ENCODE results near the gene LBHD2. TPM values are rescaled to one million over a fixed set of nuclear protein-coding genes. Genes with fewer than 3 reads are reported as not detected.
A peak's percentile ranks its signal among the peaks of the same experiment; 100 is the strongest.

Gene LBHD2
- total RNA-seq, 1 experiment from 2014 or later = not detected

DNA sequence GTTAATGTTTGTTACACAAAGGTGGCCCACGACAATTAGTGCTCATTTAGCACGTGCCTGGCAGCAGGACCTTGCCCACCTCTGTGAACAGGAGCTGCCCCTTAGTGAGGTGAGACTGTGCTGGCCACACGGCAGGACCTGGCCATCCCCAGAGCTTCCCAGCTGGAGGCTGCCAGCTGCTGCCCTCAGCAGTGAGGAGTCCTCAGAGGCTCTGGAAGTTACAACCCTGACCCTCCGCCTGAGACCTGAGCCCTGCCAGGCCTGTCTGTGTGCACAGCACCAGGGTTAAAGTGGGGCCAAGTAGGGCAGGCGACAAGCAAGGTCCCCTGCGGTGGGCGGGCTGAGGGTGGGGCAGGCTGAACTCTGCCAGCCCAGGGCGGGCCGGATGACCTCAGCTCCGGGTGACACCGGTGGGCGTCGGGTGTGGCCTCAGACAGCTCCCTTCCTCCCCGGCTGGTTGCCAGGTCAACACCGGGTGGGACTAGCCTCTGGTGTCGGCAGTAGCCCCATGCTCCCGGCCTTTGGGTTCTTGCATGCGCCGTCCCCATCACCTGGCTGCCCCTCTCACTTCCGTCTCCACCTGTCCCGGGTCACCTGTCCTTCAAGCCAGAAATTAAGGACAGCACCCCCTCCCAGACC lies 9.2 kb upstream of the LBHD2 start:
- Histone ChIP-seq H3K9ac (ENCODE audit: low read length) (peak overlapping the region; percentile 58), H3K4me2 (ENCODE audit: low read length) (peak overlapping the region; percentile 94), H2AFZ (ENCODE audit: low read depth, low read length, poor library complexity, severe bottlenecking) (no peak overlapping the region), H3K27ac (ENCODE audit: low read depth, low read length) (peak overlapping the region; percentile 62; the same call in 1 of the 2 replicates), H3K4me3 (replicated peaks in 1 of 2; ENCODE audit: low read depth in 1 of 2, low read length in 2 of 2) (peak overlapping the region; percentile 53 to 64), H3K4me1 (ENCODE audit: control insufficient read depth in 1 of 2, insufficient read depth in 2 of 2, low read length in 2 of 2) (peaks cover 36 to 65% of the 10 kb centered on the region in 2 experiments), H3K9me3 (ENCODE audit: control insufficient read depth in 1 of 2, insufficient read depth in 1 of 2, low read depth in 1 of 2, low read length in 2 of 2) (no peaks in the 10 kb centered on the region), H4K20me1 (ENCODE audit: insufficient read depth) (no peaks in the 10 kb centered on the region), H3K36me3 (ENCODE audit: control insufficient read depth in 1 of 2, insufficient read depth in 2 of 2, low read length in 2 of 2) (no peaks in the 10 kb centered on the region), H3K9me2 (ENCODE audit: insufficient read depth) (no peaks in the 10 kb centered on the region), H3K27me3 (ENCODE audit: insufficient read depth, low read length) (no peaks in the 10 kb centered on the region), H3K79me2 (ENCODE audit: insufficient read depth, low read length) (no peaks in the 10 kb centered on the region)
- TF ChIP-seq JUND (IDR thresholded peaks at IDR 0.05) (no peak), ZFX (IDR thresholded peaks at IDR 0.05) (no peak)
- TF ChIP-seq, protein P1, sequence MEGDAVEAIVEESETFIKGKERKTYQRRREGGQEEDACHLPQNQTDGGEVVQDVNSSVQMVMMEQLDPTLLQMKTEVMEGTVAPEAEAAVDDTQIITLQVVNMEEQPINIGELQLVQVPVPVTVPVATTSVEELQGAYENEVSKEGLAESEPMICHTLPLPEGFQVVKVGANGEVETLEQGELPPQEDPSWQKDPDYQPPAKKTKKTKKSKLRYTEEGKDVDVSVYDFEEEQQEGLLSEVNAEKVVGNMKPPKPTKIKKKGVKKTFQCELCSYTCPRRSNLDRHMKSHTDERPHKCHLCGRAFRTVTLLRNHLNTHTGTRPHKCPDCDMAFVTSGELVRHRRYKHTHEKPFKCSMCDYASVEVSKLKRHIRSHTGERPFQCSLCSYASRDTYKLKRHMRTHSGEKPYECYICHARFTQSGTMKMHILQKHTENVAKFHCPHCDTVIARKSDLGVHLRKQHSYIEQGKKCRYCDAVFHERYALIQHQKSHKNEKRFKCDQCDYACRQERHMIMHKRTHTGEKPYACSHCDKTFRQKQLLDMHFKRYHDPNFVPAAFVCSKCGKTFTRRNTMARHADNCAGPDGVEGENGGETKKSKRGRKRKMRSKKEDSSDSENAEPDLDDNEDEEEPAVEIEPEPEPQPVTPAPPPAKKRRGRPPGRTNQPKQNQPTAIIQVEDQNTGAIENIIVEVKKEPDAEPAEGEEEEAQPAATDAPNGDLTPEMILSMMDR (IDR thresholded peaks at IDR 0.05 in 2 of 3, conservative IDR thresholded peaks at IDR 0.05 in 1 of 3; ENCODE audit: borderline replicate concordance in 1 of 3, insufficient read depth in 1 of 3, low read depth in 2 of 3, low read length in 2 of 3) = no peak
- DNase-seq (ENCODE audit: low read depth, low spot score) (no peak), ATAC-seq (peak; percentile 20)
- ChIA-PET CTCF (interaction anchor here (0.7 to 1.4 kb wide), 8 partner anchors 11 to 382 kb away, joined by 3 to 5 read pairs (median 3); partner anchors contain the start of gene EIF5), POLR2A (no interaction called here), RAD21 (ENCODE audit: low non-redundant PET in 1 of 2, low total read pairs in 2 of 2, uncharacterized antibody in 2 of 2, unreplicated experiment in 2 of 2) (interaction anchor here (0.5 to 0.9 kb wide), 3 partner anchors 30 to 380 kb away, joined by 3 read pairs; no protein-coding TSS in a partner anchor)
- intact Hi-C loops (cut with micrococcal nuclease) = loop anchor here (1.0 kb wide), 2 partner anchors 110 to 217 kb away; no protein-coding TSS in a partner anchor
- BruUV-seq (replicated peaks) = no TSS peak

DNA sequence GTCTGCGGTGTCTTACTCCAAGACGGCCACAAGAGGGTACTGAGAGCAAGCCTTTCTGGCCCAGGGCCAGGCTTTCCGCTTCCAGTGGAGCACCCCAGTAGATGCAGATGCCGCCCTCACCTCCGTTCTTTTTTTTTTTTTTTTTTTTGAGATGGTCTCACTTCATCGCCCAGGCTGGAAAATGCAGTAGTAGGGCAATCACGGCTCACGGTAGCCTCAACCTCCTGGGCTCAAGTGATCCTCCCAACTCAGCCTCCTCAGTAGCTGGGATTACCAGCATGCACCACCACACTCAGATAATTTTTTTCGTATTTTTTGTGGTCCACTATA lies 5.6 kb upstream of the LBHD2 start:
- ChIA-PET CTCF (interaction anchor here (0.7 to 1.9 kb wide), 2 partner anchors 18 to 27 kb away, joined by 3 to 8 read pairs; no protein-coding TSS in a partner anchor), RAD21 (ENCODE audit: low non-redundant PET in 1 of 2, low total read pairs in 2 of 2, uncharacterized antibody in 2 of 2, unreplicated experiment in 2 of 2) (interaction anchor here (0.7 to 0.9 kb wide), 2 partner anchors 26 to 214 kb away, joined by 3 to 5 read pairs; no protein-coding TSS in a partner anchor), POLR2A (no interaction called here)
- DNase-seq (ENCODE audit: low read depth, low spot score) (peak; percentile 84), ATAC-seq (peak; percentile 43)
- TF ChIP-seq JUND (IDR thresholded peaks at IDR 0.05) (no peak), POLR2AphosphoS5 (IDR thresholded peaks at IDR 0.05; ENCODE audit: low read depth, low read length) (peak; percentile 54)
- TF ChIP-seq, protein P1 (IDR thresholded peaks at IDR 0.05 in 2 of 3, conservative IDR thresholded peaks at IDR 0.05 in 1 of 3; ENCODE audit: borderline replicate concordance in 1 of 3, insufficient read depth in 1 of 3, low read depth in 2 of 3, low read length in 2 of 3) = peak in 2 of 3 experiments; percentile 71 to 75; a peak in 4 of 6 replicates
- H3K4me1 ChIP-seq (ENCODE audit: control insufficient read depth in 1 of 2, insufficient read depth in 2 of 2, low read length in 2 of 2) = peaks cover 24 to 38% of the 10 kb centered on the region in 2 experiments
- peak overlapping the region; percentile 13 for H2AFZ ChIP-seq (ENCODE audit: low read depth, low read length, poor library complexity, severe bottlenecking)
- H3K27ac ChIP-seq (ENCODE audit: low read depth, low read length) = no peak overlapping the region
- no peaks in the 10 kb centered on the region for H3K27me3 ChIP-seq (ENCODE audit: insufficient read depth, low read length)
- H4K20me1 ChIP-seq (ENCODE audit: insufficient read depth) = no peaks in the 10 kb centered on the region
- H3K4me2 ChIP-seq (ENCODE audit: low read length) = peak overlapping the region; percentile 41
- no TSS peak for BruUV-seq (replicated peaks)
- no peak overlapping the region for H3K9ac ChIP-seq (ENCODE audit: low read length)
- H3K79me2 ChIP-seq (ENCODE audit: insufficient read depth, low read length) = no peaks in the 10 kb centered on the region
- H3K4me3 ChIP-seq (replicated peaks in 1 of 2; ENCODE audit: low read depth in 1 of 2, low read length in 2 of 2) = no peak overlapping the region
- intact Hi-C loops (cut with micrococcal nuclease) = loop anchor here (1.0 kb wide), 1 partner anchor 215 kb away; no protein-coding TSS in a partner anchor
- no peaks in the 10 kb centered on the region for H3K9me3 ChIP-seq (ENCODE audit: control insufficient read depth in 1 of 2, insufficient read depth in 1 of 2, low read depth in 1 of 2, low read length in 2 of 2)
- no peaks in the 10 kb centered on the region for H3K9me2 ChIP-seq (ENCODE audit: insufficient read depth)
- H3K36me3 ChIP-seq (ENCODE audit: control insufficient read depth in 1 of 2, insufficient read depth in 2 of 2, low read length in 2 of 2) = no peaks in the 10 kb centered on the region
